H7 (cell line): ENCODE results near the gene CCT3. TPM values are rescaled to one million over a fixed set of nuclear protein-coding genes. Genes with fewer than 3 reads are reported as not detected.
"Not testable (repeated sequence)": the region's sequence is repeated elsewhere in the genome, so short reads cannot be mapped to it uniquely, and the experiment has no call there.

Source experiments
- DNase-seq: peaks from one replicate; pipeline ENCODE4 v3.0.0; 2012
- H3K27me3 ChIP-seq: 2 replicates; pipeline ENCODE4 v1.6.0; 2011; ENCODE audit warnings: mild to moderate bottlenecking, low read length; ENCODE audit not compliant: control insufficient read depth, insufficient read depth
- H3K36me3 ChIP-seq: replicated peaks from 2 replicates; pipeline ENCODE4 v1.5.1; 2011; ENCODE audit warnings: low read length; ENCODE audit not compliant: control insufficient read depth, insufficient read depth
- H3K4me3 ChIP-seq: 2 replicates; pipeline ENCODE4 v1.5.1; 2011; ENCODE audit warnings: low read depth, mild to moderate bottlenecking, control low read depth, low read length, moderate library complexity; ENCODE audit not compliant: insufficient read depth
- total RNA-seq: library from RNA; depleted of rRNA; stranded (reverse); fragments of >200 nt; shearing (Covaris generic); gene quantifications from 2 replicates; pipeline ENCODE4 v1.2.3, GENCODE V29; 2014

The CCT3 gene
- total RNA-seq, 1 experiment from 2014 or later: 946 TPM

GRCh38 chr1:156359249-156359648 lies 21.2 kb upstream of the CCT3 start:
- H3K27me3 ChIP-seq: no peaks in the 10 kb centered on the region; the same call in 1 of the 2 replicates
- H3K36me3 ChIP-seq: no peaks in the 10 kb centered on the region
- DNase-seq: no peak
- H3K4me3 ChIP-seq: no peak overlapping the region

- DNase-seq: no peak
Measured at GRCh38 chr1:156358641-156359040, 20.5 kb upstream of the CCT3 start.

GRCh38 chr1:156357977-156358376 lies 19.9 kb upstream of the CCT3 start:
- DNase-seq: no peak
- Histone ChIP-seq H3K36me3 (no peaks in the 10 kb centered on the region), H3K27me3 (no peaks in the 10 kb centered on the region; the same call in 1 of the 2 replicates), H3K4me3 (no peak overlapping the region)

More at GRCh38 chr1:156358641-156359040, 20.5 kb upstream of the CCT3 start:
- Histone ChIP-seq H3K36me3 (no peaks in the 10 kb centered on the region), H3K27me3 (no peaks in the 10 kb centered on the region; the same call in 1 of the 2 replicates), H3K4me3 (no peak overlapping the region)

GRCh38 chr1:156356875-156357534 lies 18.9 kb upstream of the CCT3 start:
- Histone ChIP-seq H3K36me3 (no peaks in the 10 kb centered on the region), H3K4me3 (peak overlapping the region; percentile 42), H3K27me3 (no peaks in the 10 kb centered on the region; the same call in 1 of the 2 replicates)
- peak; percentile 97 for DNase-seq

GRCh38 chr1:156356262-156356874 lies 18.3 kb upstream of the CCT3 start:
- DNase-seq: no peak
- peak overlapping the region; percentile 42 for H3K4me3 ChIP-seq
- H3K36me3 ChIP-seq: no peaks in the 10 kb centered on the region
- no peaks in the 10 kb centered on the region; the same call in 1 of the 2 replicates for H3K27me3 ChIP-seq

GRCh38 chr1:156352481-156352880 lies 14.4 kb upstream of the CCT3 start:
- not testable (repeated sequence) for H3K4me3 ChIP-seq, H3K27me3 ChIP-seq, H3K36me3 ChIP-seq, DNase-seq

GRCh38 chr1:156347331-156347730 lies 9.2 kb upstream of the CCT3 start:
- Histone ChIP-seq H3K4me3 (no peak overlapping the region), H3K27me3 (no peaks in the 10 kb centered on the region; the same call in 1 of the 2 replicates), H3K36me3 (no peaks in the 10 kb centered on the region)
- DNase-seq: no peak

GRCh38 chr1:156346636-156347035 lies 8.5 kb upstream of the CCT3 start:
- Histone ChIP-seq H3K4me3 (no peak overlapping the region), H3K36me3 (no peaks in the 10 kb centered on the region), H3K27me3 (no peaks in the 10 kb centered on the region; the same call in 1 of the 2 replicates)
- DNase-seq: no peak

- H3K36me3 ChIP-seq, DNase-seq, H3K4me3 ChIP-seq, H3K27me3 ChIP-seq: not testable (repeated sequence)
Measured at GRCh38 chr1:156346035-156346434, 7.9 kb upstream of the CCT3 start.

GRCh38 chr1:156344409-156344808 lies 6.3 kb upstream of the CCT3 start:
- DNase-seq: no peak

GRCh38 chr1:156342166-156342955 lies 4.3 kb upstream of the CCT3 start:
- Histone ChIP-seq H3K4me3 (no peak overlapping the region), H3K27me3 (no peaks in the 10 kb centered on the region; the same call in 1 of the 2 replicates)
- DNase-seq: no peak

More at GRCh38 chr1:156344409-156344808, 6.3 kb upstream of the CCT3 start:
- H3K4me3 ChIP-seq: no peak overlapping the region
- H3K27me3 ChIP-seq: no peaks in the 10 kb centered on the region; the same call in 1 of the 2 replicates
- H3K36me3 ChIP-seq: no peaks in the 10 kb centered on the region

GRCh38 chr1:156337888-156338179 lies 258 bp downstream of the CCT3 start:
- no peaks in the 10 kb centered on the region for H3K27me3 ChIP-seq
- peaks cover 21% of the 10 kb centered on the region for H3K36me3 ChIP-seq
- DNase-seq: no peak
- H3K4me3 ChIP-seq: peak overlapping the region; percentile 72

More at GRCh38 chr1:156342166-156342955, 4.3 kb upstream of the CCT3 start:
- no peaks in the 10 kb centered on the region for H3K36me3 ChIP-seq

GRCh38 chr1:156337052-156337887 lies 822 bp downstream of the CCT3 start:
- no peaks in the 10 kb centered on the region for H3K27me3 ChIP-seq
- peaks cover 26% of the 10 kb centered on the region for H3K36me3 ChIP-seq
- DNase-seq: no peak
- H3K4me3 ChIP-seq: peak overlapping the region; percentile 72

- H3K4me3 ChIP-seq: no peak overlapping the region
- DNase-seq: no peak
- peaks cover 29% of the 10 kb centered on the region for H3K36me3 ChIP-seq
- no peaks in the 10 kb centered on the region for H3K27me3 ChIP-seq
Measured at GRCh38 chr1:156336242-156336641, 1.9 kb downstream of the CCT3 start.
